ENCODE results near the gene LCE1E.

LCE1E gene

DNA sequence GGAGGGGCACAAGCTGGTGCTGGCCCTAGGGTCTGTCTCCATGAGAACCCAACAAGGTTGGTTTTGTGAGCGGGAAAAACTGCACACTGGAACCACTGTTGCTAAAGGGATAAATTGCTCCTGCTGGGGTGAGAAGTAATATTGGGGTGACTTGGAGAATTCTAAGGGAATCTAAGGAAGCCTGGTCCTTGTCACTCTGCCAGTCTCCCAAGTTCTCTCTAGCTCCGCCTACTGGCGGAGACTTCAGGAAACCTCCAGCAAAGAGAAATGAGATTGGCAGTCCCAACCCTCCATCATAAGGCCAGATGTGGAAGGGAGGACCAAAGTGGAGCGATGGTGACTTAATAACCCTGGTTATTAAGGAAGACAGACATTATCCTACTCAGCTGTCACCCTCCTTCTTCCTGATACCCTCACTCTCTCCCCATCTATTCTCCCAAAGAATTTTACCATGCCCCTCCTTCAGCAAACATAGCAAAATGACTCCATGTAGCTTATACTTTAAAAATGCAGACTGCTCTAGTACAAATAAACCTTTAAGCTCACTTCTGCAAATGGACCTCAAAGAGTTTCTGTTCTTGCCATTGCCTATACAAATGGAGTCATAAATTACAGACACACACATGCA lies 8.4 kb upstream of the LCE1E start:
- no peak for DNase-seq

DNA sequence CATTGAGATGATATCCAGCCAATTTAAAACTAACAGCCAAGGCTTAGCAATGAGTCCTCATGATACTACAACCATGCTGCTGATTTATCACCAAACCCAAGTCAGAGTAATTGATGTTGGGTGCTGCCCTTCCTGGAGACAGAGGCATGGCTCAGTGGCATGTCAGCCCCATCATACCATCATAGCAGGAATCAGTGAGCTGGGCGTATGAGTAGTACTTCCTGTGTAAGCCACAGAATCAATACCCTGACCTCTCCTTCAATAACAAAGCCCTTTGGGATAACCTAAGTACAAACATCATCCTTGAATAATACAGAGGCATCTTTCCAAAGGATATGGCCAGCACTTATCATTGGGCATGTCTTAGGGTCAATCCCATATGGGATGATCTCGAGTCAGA lies 3.0 kb upstream of the LCE1E start:
- no peak for DNase-seq

- DNase-seq = no peak
These were observed 9.6 kb downstream of the LCE1E start for GRCh38 chr1:152795686-152796085.

DNA sequence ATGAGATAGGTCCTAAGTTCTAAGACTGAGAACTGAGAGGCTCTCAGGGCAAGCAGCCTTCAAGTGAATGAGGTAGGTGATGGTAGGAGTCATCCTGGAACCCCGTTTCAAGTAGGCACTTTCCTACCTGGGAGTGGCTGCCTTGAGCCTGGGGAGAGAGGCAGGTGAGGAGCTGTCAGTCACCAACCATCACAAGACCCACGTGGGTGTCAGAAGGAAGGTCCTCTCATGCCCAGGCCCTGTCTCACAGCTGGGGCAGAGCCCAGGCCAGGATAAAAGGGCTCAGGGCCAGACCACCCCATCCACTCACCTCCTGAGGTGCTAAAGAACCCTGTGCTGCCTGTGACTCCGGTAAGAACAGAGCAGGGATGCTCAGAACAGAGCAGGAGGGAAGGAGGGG lies 10.4 kb downstream of the LCE1E start, which contains the start of gene LCE1D:
Gene LCE1D, plus strand, starts transcription at position 301 of the 400 bp plus-strand sequence. CDS start 1,074 bp downstream, outside the sequence.
- no peak for DNase-seq

DNA sequence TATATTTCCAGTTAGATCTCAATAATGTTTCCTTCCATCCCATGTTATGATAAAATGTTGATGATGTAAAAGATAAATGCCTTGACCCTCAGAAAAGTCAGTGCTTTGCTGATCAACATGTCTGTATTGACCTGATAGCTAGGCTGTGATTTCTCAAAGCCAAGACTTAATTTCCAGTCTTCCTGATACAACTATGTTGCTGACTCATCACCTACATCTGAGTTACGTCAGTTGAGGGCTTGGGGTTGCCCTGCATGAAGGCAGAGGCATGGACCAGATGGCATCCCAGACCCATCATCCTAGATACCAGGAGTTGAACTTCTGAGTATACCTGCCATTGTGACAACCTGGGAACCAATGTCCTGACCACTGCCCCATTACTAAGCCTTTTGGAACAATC lies 15.3 kb downstream of the LCE1E start:
- no peak for DNase-seq

DNA sequence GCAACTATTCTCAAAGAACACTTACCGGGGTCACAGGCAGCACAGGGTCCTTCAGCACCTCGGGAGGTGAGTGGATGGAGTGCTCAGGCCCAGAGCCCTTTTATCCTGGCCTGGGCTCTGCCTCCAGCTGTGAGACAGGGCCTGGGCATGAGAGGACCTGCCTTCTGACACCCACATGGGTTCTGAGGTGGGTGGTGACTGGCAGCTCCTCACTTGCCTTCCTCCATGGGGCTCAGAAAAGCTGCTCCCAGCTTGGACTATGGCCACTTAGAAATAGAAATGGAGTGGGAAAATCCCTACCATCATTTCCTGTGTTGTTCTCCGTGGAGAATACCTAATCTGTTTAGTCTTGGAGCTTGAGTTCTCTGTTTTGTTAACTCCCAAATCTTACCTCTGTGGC lies 20.5 kb downstream of the LCE1E start, which contains the start of gene LCE1C:
Gene LCE1C, minus strand, starts transcription at position 76 of the 400 bp plus-strand sequence. CDS start 1,173 bp downstream, outside the sequence.
- DNase-seq = no peak

GRCh38 chr1:152811050-152811449 lies 25.0 kb downstream of the LCE1E start:
- DNase-seq = no peak

DNA sequence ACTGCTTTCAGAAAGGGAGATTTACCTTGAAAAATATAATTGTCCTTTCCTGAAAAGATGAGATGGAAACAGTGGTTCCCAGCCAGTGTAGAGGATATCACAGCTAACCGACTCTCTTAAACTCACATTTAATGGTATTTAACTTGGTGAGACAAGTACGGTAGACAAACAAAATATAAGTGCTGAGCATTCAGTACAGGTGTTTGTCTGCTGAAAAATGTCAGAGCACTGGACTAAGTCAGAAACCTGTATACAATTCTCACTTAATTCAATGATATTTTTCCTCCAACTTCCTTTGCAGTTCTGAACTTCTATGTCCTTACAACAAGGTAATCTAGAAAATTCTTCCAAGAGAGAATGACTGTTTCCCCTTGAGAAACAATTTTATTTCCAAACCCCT lies 25.6 kb downstream of the LCE1E start, which contains the start of gene LCE1B:
Gene LCE1B, plus strand, starts transcription at position 301 of the 400 bp plus-strand sequence. CDS start 476 bp downstream, outside the sequence.
- DNase-seq = no peak

DNA sequence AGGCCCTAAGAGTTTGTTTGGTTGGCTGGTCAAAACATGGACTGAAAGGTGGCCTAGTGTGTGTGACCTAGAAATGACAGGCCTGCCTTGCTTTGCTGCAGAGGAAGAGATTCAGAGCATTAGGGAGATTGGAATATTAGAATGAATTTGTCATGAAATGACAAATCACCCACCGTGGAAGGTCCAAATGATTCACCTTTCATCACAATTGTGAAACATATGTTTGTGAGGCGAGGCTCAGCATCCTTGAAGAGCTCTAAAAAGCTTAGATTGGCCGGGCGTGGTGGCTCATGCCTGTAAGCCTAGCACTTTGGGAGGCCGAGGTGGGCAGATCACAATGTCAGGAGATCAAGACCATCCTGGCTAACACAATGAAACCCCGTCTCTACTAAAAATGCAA lies 31.3 kb downstream of the LCE1E start:
- DNase-seq = no peak

DNA sequence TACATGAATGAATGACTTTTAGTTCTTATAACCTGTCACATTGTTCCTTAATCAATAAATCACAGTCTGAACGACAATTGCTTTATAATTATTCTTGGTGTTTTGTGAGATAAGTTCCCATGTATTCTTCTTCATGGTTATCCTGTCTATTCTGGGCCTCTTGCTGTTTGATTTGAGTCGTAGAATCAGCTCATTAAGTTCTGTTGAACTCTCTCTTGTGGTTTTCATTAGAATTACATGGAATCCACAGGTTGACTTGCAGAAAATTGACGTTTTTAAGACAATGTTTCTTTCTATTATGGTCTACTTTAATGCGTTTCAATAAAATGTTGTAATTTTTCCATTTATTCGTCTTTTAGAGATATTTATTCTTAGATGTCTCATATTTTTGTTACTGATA lies 37.2 kb downstream of the LCE1E start:
- no peak for DNase-seq

GRCh38 chr1:152824964-152825363 lies 38.9 kb downstream of the LCE1E start:
- DNase-seq = no peak

- no peak for DNase-seq
These were observed 41.1 kb downstream of the LCE1E start, which contains the start of gene LCE1A for GRCh38 chr1:152827173-152827572. LCE1A (plus strand) TSS chr1:152827473; CDS start chr1:152827473, 0 bp downstream.

DNA sequence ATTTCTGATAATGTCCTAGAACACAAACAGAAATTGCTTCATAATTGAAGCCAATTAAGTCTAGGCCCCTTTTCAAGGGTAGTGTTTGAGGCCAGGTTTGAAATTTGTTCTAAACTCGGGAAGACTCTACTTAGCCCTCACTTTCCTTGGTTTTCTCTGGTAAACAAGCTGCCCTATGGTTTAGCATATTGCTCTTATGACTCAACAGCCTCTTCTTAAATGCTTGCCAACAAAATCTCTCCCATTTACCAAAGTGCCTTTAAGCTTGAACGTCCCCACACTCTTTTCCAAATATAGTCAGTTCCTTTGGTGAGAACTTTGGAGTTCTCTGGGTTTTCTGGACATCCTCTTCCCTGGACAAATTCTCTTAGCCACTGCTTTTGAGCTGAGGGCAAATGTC lies 50.8 kb downstream of the LCE1E start:
- DNase-seq = no peak

Measured in anterior cingulate cortex (tissue), 58 donors.